ENCODE results near the gene GUCY1B1.

GUCY1B1 gene

DNA sequence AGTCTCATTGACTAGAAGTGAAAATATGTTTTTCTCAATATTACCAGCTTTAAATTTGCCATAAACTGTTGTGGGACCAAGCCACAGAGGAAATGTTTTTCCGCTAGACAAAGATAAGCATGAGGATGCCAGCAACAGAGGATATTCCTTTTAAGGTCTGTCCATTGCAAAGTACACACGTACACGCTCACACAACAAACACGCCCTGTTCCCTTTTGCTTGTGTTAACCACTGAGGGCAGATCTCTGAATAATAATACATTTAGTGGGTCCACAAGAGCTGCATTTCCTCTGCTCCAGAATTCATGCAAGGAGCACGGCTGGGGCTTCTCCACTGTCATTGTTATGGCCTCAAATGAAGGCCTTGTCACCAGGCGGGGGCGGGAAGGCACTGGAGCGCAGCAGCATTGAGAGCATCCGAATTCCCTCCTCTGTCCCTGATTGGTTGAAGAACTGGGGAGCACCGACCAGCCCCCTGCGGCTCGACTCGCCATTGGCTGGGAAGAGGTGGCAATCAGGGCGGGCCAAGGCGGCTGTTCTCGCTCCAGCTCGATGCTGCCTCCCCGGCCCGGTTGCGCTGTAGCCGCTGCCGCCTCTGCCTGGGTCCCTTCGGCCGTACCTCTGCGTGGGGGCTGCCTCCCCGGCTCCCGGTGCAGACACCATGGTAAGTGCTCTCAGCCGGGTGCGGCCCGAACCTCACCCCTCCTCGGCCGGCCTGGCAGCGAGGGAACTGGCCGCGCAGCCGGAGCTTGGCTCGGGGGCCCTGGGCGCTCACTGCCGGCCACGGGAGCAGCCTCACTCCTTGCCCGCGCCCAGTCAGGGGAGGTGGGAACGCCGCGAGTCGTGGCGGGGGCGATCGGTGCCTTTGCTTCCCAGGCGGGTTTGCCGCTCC is at the start of gene GUCY1B1:
Gene GUCY1B1, plus strand, starts transcription at position 541 of the 891 bp plus-strand sequence. Its CDS starts 120 bp downstream, at position 661.
- in situ Hi-C loops (cut with MboI; ENCODE audit: low sequenced_read_pairs): no loop called here

DNA sequence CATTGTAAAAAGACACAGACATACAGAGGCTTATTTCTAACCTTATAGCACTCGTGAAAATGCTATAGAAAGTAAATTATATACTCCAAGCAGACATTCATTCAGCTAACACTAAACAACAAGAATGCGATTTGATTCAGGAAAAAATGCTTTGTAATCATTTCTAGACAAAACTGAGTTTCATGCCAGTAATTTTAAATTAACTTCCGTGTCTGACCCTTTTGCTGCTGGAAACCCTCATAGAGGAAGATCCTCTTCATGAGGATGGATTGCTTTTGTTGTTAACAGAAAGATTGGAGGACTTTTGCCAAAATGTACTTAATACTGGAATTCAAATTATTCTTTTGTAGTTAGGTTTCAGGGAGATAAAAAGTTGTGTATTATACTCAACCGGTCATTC is 48.9 kb upstream of the GUCY1B1 start:
- in situ Hi-C loops (cut with MboI; ENCODE audit: low sequenced_read_pairs): no loop called here

DNA sequence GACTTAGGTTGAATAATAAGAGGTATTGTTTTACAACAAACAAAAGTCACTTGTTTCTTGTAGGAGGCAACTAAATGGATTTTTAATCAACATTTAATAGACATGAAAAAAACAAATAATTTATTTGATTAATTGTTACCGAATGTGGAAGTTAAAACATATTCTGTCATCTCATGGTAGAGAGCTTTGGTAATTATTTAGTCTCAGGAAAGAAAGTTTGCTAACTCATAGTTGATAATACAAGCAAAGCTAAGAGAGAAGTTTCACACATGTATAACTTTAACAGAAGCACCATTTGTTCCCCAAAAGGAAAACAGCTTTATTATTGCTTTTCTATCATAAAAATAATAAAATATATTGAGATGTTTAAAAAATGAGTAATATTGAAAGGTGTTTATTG is 47.3 kb upstream of the GUCY1B1 start:
- in situ Hi-C loops (cut with MboI; ENCODE audit: low sequenced_read_pairs): no loop called here

DNA sequence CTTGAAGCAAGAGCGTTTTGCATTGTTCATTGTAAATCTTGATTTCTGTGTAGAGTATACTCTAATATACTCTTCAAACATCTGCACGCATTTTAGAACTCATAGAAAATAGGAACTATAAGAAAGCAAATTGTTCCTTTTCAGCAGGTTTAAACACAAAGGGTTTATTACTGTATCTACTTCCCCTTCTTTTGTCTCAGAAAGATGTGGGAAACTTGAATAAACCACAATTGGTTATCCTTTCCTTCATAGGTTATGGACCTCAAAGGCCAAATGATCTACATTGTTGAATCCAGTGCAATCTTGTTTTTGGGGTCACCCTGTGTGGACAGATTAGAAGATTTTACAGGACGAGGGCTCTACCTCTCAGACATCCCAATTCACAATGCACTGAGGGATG is 46.0 kb upstream of the GUCY1B1 start:
- in situ Hi-C loops (cut with MboI; ENCODE audit: low sequenced_read_pairs): no loop called here

DNA sequence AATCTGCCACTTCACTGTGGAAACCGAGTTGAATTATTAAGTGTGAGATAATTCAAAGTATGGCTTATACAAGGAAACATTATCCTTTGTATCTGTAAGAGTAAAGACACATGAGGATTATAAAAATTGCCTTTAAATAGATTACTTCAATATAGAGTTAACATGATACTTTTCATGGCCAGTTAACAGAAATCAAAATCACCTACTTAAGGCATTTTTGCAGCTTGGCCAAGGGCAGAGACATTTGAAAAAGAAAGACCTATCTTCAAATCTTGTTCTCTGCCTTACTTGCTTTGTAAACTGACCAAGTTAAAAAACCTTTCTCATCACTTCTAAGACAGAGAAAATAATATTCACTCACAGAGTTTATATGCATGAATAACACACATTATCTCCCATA is 44.9 kb upstream of the GUCY1B1 start:
- in situ Hi-C loops (cut with MboI; ENCODE audit: low sequenced_read_pairs): no loop called here

DNA sequence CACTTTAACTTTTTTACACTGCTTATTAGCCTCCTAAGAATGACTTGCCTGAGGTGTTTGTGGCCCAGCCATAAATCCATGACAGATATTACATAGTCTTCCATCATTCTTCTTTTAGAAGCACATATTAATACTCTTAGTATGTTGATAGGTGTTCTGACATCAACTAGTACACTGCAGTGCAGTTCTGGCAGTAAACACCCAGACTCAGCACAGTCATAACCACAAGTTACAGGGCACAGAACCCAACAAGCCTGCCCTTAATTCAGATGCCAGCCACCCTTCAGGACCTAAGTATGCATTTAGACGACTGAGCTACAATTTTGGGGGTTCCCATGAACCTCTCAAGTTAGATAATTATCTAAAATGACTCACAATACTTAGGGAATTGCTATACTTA is 36.5 kb upstream of the GUCY1B1 start:
- in situ Hi-C loops (cut with MboI; ENCODE audit: low sequenced_read_pairs): no loop called here

DNA sequence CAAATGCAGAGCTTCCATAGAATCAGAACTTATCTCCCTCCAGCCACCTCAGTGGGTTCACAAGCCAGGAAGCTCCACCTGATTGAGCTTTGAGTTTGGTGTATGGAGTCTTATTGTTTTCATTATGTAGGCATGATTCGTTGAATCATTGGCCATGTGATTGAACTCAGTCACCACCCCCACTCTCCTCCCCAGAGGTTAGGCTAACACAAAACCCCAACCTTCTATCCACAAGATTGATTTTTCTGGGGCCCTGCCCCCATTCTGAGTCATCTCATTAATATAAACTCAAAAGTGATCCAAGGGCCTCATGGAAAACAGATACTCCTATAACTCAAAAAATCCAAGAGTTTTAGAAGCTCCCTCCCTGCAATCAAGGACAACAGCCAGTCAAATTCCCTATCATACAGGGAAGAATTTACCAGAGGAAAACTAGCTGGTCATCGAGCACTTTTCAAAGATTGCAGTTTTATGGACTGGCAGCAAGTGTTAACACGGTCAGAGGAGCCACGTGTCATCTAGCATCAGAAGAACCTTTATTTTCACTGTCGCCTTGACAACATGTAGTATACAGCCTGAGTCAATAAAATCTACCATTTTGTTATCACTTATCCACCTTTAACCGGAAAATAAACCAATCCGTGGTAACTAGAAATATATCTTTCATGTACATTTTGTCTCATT is 35.9 kb upstream of the GUCY1B1 start:
- in situ Hi-C loops (cut with MboI; ENCODE audit: low sequenced_read_pairs): no loop called here

DNA sequence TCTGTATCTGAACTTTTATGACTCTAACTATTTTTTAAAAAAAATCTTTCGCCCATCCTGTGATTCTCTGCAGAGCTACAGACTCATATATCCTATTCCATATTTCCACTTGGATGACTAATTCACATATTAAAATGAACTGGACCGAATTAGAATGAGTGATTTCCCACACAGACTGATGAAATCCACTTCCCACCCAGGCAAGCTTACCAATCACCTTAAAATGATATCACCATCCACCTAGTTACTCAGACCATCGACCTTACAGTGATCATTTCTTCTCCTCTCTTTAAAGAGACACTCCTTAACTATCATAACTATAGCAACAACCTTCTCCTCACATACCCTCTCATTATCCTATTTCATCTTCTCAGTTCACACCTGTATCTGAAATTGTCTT is 34.1 kb upstream of the GUCY1B1 start:
- in situ Hi-C loops (cut with MboI; ENCODE audit: low sequenced_read_pairs): no loop called here

DNA sequence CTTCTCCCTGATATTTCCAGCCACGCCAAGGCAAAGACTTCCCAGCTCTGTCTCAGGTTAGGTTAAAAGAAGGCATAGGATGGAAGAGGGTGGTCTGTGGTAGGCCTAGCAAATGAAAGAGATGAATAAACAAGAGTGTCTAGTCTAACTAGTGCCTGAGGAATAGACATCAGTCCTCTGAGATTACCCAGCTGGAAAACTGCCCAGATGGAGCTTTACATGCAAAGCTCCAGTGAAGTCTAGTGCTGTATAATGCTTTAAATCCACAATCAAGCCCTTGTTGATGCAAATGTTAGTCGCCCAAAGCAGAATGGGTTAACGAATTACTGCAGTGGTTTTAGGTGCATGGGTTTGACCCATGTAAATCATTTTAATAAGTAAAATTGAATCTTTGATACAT is 24.8 kb upstream of the GUCY1B1 start:
- in situ Hi-C loops (cut with MboI; ENCODE audit: low sequenced_read_pairs): no loop called here

DNA sequence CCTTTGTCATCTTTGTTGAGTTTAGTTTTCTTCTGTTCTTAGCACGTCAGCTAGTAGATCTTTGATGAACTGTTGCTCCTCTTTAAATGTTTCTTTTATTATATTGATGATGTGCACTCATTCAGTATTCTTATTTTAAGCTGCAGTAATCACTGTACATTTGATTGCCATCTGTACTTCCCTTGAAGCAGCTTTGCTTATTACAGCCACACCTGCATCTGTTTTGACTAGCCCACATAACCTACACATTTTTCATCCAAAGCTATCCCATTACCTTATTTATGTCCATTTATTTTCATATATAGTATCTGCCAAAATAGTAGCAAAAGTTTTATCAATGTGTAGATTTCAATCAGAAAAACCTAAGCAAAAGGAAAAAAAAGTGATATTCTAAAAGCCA is 23.9 kb upstream of the GUCY1B1 start:
- in situ Hi-C loops (cut with MboI; ENCODE audit: low sequenced_read_pairs): no loop called here

DNA sequence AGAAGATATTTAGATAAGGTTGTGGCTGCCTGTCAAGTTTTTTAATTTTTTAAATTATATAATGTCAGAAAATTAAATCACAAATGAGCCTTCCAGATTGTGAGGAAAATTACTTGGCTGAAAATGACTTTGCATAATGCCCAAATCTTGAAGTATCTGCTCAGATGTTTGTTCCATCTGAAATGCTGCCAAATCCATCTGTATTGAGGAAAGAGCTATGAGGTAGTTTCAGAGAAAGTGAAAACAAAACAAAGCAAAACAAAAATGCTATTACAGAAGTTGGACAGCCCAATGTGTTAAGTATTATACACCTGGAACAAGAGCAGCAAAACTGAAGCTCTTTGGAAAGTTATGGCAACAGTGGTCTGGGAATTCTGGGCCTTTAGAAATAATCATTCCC is 23.3 kb upstream of the GUCY1B1 start:
- in situ Hi-C loops (cut with MboI; ENCODE audit: low sequenced_read_pairs): no loop called here

DNA sequence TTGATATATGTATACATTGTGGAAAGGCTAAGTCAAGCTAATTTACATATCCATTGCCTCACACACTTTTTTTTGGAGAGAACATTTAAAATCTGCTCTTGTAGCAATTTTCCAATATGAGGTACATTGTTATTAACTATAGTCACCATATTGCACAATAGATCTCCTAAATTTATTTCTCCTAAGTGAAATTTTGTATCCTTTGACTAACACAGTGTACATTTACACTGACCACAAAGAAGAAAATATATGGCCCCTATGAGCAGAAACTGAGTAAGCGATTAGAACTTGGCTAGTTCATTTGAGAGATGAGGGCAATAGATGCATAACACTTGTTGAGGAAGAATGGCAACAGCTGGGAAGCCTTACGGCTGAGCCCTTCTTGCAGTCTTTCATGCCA is 20.3 kb upstream of the GUCY1B1 start:
- in situ Hi-C loops (cut with MboI; ENCODE audit: low sequenced_read_pairs): no loop called here

DNA sequence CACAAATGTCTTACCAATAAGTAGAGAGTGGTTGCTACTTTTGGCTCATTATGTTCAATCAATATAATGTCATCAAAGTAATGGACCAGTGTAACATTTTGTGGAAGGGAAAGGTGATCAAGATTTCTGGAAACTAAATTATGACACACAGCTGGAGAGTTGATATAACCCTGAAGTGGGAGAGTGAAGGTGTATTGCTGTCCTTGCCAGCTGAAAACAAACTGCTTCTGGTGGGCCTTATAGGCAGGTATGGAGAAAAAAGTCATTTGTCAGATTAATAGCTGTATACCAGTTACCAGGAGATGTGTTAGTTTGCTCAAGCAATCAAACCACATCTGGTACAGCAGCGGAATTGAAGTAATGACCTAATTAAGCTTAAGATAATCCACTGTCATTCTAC is 17.3 kb upstream of the GUCY1B1 start:
- in situ Hi-C loops (cut with MboI; ENCODE audit: low sequenced_read_pairs): no loop called here

DNA sequence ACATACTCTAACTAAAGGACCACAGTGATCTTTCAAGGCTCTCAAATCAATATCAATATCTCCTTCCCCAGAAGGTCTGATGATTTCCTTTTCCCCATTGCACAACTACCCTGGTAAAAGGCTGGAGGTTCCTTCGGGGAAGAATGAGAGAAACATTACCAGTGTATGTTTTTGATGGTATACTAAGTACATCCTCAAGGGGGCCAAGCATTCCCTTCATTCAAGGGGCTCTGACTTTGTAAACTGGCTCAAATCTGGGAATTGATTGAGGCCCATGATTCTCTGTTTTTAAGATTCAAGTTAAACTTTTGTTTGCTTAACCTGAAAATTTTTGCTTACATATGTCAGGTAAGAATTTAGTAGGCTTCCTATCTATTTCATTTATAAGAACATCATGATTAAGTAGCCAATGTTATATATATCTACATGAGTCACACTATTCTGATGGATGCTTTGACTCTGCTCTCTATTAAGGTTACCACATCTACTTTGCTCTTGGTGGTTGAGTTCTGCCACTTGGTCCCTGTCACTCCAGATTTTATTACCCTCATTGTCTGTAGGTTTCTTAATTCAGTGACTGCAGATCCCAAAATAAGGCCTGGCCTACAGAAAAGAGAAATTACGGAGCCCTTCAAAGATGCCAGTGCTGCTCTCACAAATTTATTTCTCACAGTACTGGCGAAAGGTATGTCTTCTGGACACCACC is 16.4 kb upstream of the GUCY1B1 start:
- in situ Hi-C loops (cut with MboI; ENCODE audit: low sequenced_read_pairs): no loop called here

DNA sequence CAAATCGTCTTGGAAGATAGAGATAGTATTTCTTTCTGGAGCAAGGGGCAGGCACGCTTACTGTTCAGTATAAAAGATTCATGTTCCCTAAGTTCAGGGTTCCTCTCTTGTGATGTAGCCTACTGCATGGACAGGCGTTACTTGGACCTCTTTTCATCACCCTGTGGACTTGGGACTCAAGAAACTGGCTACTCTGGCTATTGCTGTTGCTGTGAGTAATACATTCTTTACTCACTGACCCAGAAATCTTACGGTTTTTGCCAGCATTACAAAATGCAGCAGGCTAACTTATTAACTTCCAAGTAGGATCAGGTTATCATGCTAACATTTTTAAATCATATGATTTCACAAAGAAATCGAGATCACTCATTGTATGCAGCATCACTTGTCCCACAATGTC is 12.8 kb upstream of the GUCY1B1 start:
- in situ Hi-C loops (cut with MboI; ENCODE audit: low sequenced_read_pairs): no loop called here

DNA sequence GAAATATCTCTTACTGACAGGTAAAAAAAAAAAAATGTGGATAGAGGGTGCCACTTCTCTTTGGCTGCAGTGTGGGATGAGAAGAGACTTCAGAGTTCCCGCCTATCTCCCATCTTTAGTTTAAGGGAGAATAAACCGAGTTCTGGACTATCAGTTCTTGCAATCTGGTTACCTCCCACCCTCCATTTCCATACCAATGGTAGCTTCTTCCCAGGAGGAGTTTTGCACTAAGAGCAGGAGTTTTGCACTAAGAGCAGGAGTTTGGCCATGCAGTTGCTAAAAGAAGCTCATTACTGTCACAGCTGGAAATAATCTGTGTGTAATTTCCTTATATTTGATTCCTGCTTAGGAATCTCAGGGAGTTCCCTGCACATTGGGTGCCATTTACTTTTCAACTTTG is 10.8 kb upstream of the GUCY1B1 start:
- in situ Hi-C loops (cut with MboI; ENCODE audit: low sequenced_read_pairs): no loop called here

DNA sequence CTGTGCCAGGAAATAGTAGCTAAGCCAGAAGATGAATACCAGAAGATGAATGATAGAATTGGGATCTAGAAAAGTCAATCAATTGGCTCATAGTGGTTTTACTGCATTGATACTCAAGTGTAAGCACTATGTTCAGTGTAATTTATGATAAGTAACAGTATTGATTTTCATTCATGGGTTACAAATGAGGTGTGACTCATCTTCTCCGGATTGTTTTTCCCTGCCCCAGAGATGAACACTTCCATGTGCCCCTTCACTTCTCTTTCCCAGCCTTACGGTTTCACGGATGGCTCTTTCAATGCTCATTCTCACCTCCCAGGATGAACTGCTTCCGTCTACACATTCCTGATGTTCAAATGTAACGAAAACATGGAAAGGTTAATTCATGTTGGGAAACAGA is 9.8 kb upstream of the GUCY1B1 start:
- in situ Hi-C loops (cut with MboI; ENCODE audit: low sequenced_read_pairs): no loop called here

DNA sequence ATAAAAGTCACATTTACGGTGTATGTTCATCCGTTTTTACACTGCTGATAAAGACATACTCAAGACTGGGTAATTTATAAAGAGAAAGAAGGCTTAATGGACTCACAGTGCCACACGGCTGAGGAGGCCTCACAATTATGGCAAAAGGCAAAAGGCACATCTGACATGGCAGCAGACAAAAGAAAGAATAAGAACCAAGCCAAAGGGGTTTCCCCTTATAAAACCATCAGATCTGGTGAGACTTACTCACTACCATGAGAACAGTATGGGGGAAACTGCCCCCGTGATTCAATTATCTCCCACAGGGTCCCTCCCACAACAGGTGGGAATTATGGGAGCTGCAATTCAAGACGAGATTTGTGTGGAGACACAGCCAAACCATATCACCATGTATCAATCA is 7.3 kb upstream of the GUCY1B1 start:
- in situ Hi-C loops (cut with MboI; ENCODE audit: low sequenced_read_pairs): no loop called here

DNA sequence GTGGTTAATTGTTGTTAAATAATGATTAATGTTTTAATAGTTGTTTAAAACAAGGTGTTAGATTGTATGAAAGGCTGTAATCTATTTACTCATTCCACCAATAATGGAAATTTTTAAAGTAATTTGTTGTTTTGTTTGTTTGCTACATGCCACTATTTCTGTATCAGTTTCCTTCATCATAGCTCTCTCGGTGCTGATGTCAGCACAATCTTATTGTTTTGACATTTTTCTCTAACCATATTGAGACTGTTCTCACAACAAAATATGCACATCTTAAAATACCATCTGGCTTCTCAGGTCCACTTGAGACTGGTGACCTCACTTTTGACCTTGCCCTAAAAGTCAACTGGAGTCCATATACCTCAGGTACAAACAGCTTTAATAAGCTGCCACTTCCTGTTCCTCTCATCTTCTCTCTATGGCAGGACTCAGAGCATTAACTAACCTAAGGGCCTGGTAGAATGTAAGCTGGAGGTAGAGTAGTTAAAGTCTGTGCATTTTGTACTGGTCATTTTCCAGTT is 1.0 kb upstream of the GUCY1B1 start:
- in situ Hi-C loops (cut with MboI; ENCODE audit: low sequenced_read_pairs): no loop called here

DNA sequence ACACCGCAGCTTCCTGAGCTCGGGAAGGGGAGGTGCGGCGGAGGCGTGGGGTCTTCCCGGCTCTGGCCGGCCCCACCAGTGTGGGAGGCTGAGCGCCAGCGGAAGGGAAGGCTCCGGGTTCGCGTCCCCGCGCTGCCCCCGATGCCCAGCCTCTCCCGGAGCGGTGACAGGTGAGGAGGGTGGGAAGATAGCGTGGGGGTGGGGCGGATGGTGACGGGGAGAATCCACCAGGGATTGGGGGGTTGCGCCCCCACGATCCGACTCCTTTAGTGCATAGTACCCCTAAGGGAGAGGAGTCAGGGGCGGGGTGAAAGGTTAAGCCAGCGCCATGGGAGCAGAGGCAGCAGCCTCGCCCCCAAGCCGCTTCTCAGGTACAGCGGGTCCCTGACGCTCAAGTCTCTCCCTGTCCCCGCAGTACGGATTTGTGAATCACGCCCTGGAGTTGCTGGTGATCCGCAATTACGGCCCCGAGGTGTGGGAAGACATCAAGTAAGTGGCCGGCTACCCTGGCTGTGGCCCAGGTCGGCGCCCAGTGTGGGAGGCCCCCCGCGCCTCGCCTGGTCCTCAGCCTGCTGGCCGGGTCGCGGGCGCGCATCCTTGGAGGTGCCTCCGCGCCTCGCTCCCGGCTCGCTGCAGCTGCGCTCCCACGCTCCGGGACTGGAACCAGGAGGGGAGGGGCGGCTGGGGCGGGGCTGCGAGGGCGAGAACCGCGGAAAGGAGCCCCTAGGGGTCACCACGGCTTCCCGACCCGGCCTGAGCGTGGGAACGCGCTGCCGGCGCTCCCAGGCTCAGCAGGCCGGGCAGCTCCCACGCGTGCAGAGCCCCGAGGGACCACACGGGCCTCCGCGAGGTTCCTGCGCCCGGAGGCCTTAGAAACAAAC is 791 bp downstream of the GUCY1B1 start:
- in situ Hi-C loops (cut with MboI; ENCODE audit: low sequenced_read_pairs): no loop called here

DNA sequence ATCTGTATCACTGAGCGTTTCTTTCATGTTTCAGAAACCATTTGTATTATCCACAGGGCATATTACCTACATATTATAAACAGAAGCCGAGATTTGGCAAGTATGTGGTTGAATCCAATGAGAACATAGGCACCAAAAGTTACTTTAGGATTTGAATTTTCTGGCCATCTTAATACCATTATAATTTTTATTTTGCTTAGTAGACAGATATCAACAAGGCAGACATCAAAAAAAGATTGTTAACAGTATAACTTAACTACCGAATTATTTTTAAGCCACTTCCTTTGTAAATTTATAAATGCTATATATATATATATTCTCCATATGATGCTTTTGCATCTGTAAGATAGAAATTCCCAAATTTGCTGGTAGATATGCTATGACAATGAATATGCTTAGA is 2.2 kb downstream of the GUCY1B1 start:
- in situ Hi-C loops (cut with MboI; ENCODE audit: low sequenced_read_pairs): no loop called here
